Neutrophil (primary cell): Measurements from ENCODE around the gene TMEM242.

Source experiments
- H3K27ac ChIP-seq: fragments of 200-600 bp; sonication (generic); 2 replicates; pipeline ENCODE4 v1.5.1; 2016; ENCODE audit warnings: mild to moderate bottlenecking, moderate library complexity
- H3K27me3 ChIP-seq: fragments of 200-600 bp; sonication (generic); 2 replicates; pipeline ENCODE4 v1.6.0; 2016; ENCODE audit warnings: mild to moderate bottlenecking
- H3K36me3 ChIP-seq: fragments of 200-600 bp; sonication (generic); 2 replicates; pipeline ENCODE4 v1.5.1; 2017
- H3K4me1 ChIP-seq, 2 experiments: fragments of 200-600 bp in 1 of 2; sonication (generic) in 1 of 2; 1 replicate in 1 of 2; 2 replicates in 1 of 2; pipeline versions ENCODE4 v1.5.1 to v1.6.1; 2013 to 2016; ENCODE audit warnings: low read depth in 1 of 2, low read length in 1 of 2, mild to moderate bottlenecking in 1 of 2, moderate library complexity in 1 of 2; ENCODE audit not compliant: control insufficient read depth in 1 of 2, insufficient read depth in 1 of 2
- H3K4me3 ChIP-seq, 2 experiments: fragments of 200-600 bp in 1 of 2; sonication (generic) in 1 of 2; 1 replicate in 1 of 2; 2 replicates in 1 of 2; pipeline ENCODE4 v1.5.1; 2013 to 2016; ENCODE audit warnings: low read depth in 1 of 2, low read length in 1 of 2, mild to moderate bottlenecking in 1 of 2, moderate library complexity in 1 of 2
- H3K9me3 ChIP-seq: fragments of 200-600 bp; sonication (generic); 2 replicates; pipeline ENCODE4 v1.5.1; 2016
- TF ChIP-seq, protein P1 (sequence below): fragments of 200-600 bp; sonication (generic); IDR thresholded peaks from 2 replicates; pipeline ENCODE4 v1.5.1; 2016; ENCODE audit warnings: antibody characterized with exemption

TMEM242 gene

DNA sequence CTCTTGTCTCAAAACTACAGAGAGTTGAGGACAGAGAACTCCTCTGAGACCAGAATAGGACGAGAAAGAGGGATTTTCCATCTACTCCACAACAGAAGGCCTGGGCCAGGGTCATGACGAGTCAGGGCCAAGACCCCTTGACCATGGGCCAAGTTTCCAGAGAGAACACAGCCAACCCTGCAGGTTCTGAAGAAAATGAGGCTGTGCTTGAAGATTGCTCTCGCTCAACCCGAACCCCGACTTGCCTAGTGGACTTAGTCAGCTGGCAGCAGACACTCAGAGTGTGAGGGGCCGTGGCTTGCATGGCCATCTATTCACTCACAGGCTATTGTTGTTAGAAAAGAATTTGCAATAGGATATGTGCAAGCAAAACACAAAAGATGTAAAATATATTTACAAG is 54.5 kb downstream of the TMEM242 start:
- peaks cover 4% of the 10 kb centered on the region in 2 experiments for H3K4me1 ChIP-seq
- no peak overlapping the region for H3K27ac ChIP-seq
- no peaks in the 10 kb centered on the region for H3K36me3 ChIP-seq
- H3K27me3 ChIP-seq = peaks cover 25% of the 10 kb centered on the region
- H3K9me3 ChIP-seq = no peaks in the 10 kb centered on the region
- H3K4me3 ChIP-seq = no peak overlapping the region
- TF ChIP-seq, protein P1, sequence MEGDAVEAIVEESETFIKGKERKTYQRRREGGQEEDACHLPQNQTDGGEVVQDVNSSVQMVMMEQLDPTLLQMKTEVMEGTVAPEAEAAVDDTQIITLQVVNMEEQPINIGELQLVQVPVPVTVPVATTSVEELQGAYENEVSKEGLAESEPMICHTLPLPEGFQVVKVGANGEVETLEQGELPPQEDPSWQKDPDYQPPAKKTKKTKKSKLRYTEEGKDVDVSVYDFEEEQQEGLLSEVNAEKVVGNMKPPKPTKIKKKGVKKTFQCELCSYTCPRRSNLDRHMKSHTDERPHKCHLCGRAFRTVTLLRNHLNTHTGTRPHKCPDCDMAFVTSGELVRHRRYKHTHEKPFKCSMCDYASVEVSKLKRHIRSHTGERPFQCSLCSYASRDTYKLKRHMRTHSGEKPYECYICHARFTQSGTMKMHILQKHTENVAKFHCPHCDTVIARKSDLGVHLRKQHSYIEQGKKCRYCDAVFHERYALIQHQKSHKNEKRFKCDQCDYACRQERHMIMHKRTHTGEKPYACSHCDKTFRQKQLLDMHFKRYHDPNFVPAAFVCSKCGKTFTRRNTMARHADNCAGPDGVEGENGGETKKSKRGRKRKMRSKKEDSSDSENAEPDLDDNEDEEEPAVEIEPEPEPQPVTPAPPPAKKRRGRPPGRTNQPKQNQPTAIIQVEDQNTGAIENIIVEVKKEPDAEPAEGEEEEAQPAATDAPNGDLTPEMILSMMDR = no peak

DNA sequence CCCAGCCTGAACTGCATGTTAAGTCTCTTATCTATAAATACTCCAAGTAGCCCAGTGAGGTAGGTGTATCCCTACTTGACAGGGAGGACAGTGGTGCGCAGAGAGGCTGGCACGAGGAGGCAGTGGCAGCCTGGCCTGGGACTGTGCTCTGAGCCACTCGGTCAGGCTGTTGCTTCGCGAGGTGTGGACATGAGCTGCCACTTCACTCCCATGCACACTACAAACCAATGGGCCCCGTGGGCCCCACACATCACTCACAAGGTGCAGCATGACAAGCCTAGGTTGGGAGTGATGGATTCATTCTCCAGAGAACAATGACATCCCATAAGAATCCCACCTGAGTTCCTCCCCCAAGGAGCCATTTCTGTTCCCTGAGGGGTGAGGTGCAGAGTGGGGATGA is 54.9 kb downstream of the TMEM242 start:
- Histone ChIP-seq H3K36me3 (no peaks in the 10 kb centered on the region), H3K9me3 (no peaks in the 10 kb centered on the region), H3K4me3 (no peak overlapping the region), H3K27ac (no peak overlapping the region), H3K4me1 (no peaks in the 10 kb centered on the region), H3K27me3 (peaks cover 21% of the 10 kb centered on the region)
- TF ChIP-seq, protein P1 = no peak

DNA sequence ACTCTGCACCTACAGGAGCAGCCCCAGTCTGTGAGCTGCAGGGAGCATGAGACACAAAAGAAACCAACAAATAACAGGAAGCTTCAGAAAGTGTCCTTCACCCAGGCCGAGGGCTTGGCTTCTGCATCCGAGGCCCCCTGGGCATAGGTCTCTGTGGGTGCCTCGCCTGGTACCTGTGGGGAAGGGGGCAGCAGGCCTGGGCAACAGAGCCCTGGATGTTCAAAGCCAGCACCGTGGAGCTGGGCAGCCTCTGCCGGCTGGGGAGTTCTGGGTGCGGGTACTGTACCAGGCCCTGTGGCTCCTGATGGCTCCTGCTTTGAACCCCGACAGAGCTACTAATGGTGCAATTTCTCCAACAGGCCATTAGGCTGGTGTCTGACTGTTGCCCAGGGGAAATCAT is 55.7 kb downstream of the TMEM242 start:
- TF ChIP-seq, protein P1 = no peak
- H3K36me3 ChIP-seq = no peaks in the 10 kb centered on the region
- no peaks in the 10 kb centered on the region for H3K9me3 ChIP-seq
- no peak overlapping the region for H3K4me3 ChIP-seq
- H3K4me1 ChIP-seq = no peaks in the 10 kb centered on the region
- peaks cover 13% of the 10 kb centered on the region for H3K27me3 ChIP-seq
- H3K27ac ChIP-seq = no peak overlapping the region

DNA sequence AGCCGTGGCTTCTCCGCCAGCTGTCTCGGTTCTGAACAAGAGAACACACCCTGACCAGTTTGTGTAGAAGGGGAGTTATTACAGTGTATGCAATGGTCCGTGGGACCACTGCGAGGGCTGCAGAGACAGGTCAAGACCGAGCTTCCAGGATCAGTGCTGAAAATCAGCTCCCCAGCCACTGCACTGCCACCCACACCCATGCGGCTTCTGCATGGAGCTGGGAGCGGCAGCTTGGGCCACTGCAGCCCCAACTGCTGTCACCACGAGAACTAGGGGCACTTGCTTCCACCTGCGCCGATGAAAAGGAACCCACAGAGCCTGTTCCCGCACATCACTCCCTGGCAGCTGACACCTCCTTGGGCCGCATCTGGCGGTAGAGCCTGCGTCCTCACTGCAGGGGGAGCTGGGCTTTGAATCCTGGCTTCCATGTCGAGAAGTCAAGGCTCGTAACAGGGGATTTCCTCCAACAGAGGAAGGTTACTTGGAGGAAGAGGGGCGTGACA is 56.2 kb downstream of the TMEM242 start:
- Histone ChIP-seq H3K27ac (no peak overlapping the region), H3K4me3 (no peak overlapping the region), H3K4me1 (no peaks in the 10 kb centered on the region), H3K36me3 (no peaks in the 10 kb centered on the region), H3K27me3 (peaks cover 8% of the 10 kb centered on the region), H3K9me3 (no peaks in the 10 kb centered on the region)
- TF ChIP-seq, protein P1 = no peak

DNA sequence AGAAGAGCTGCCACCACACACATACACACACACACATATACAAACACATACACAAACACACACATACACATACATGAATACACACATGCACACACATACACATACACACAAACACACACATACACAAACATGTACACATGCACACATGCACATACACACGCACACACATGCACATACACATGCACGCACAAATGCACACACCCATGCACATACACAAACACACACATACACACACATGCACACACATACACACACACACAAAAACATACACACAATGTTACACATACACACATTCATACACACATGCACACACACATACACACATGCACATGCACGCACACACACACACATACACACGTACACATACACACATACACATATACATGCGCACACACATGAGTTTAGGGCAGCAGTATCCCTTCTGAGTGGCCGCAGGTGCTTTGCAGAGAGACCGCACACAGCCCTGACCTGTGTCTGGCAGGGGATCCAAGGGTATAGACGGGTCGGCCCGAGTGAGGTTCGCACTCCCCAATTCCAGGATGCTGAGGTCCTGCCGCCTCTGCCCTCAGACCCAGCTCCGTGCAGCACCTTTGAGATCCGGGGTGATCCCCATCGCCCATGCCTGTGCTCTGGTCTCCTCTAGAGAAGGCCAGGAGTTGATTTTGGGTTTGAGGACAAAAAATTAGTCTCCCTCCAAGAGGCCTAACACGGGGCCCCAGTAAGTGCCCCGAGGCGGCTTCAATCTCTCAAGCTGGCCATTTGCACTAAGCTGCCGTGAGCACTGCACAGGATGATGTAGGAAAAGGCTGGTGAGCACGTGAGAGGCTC is 56.8 kb downstream of the TMEM242 start:
- Histone ChIP-seq H3K27ac (no peak overlapping the region), H3K4me1 (no peaks in the 10 kb centered on the region), H3K4me3 (no peak overlapping the region), H3K36me3 (no peaks in the 10 kb centered on the region), H3K9me3 (no peaks in the 10 kb centered on the region), H3K27me3 (peaks cover 2% of the 10 kb centered on the region)
- TF ChIP-seq, protein P1 = no peak
